CD14-positive monocyte (primary cell): ENCODE results near the gene GAN. TPM values are rescaled to one million over a fixed set of nuclear protein-coding genes. Genes with fewer than 3 reads are reported as not detected.

Experiments
- DNase-seq, 3 donors: peaks; one replicate each; pipeline ENCODE4 v3.0.0-alpha.2; 2011 to 2022
- H2AFZ ChIP-seq: 2 replicates; pipeline ENCODE4 v1.6.0; 2012; ENCODE audit warnings: mild to moderate bottlenecking, low read depth, low read length, inconsistent platforms; ENCODE audit not compliant: insufficient read depth, poor library complexity, severe bottlenecking
- H3K27ac ChIP-seq, 2 donors: 1 replicate in 1 of 2; 2 replicates in 1 of 2; pipeline ENCODE4 v1.5.1; 2012 to 2013; ENCODE audit warnings: low read length in 2 of 2, control low read depth in 1 of 2, inconsistent platforms in 1 of 2, low read depth in 1 of 2, mild to moderate bottlenecking in 1 of 2
- H3K27me3 ChIP-seq, 2 donors: one replicate each; pipeline versions ENCODE4 v1.6.0 to v1.6.1; 2011 to 2013; ENCODE audit warnings: low read length in 2 of 2; ENCODE audit not compliant: control insufficient read depth in 2 of 2, insufficient read depth in 2 of 2
- H3K36me3 ChIP-seq, 2 donors: replicated peaks in 1 of 2; 1 replicate in 1 of 2; 2 replicates in 1 of 2; pipeline versions ENCODE4 v1.5.1 to v1.6.1; 2012 to 2013; ENCODE audit warnings: low read length in 2 of 2, control low read depth in 1 of 2, inconsistent platforms in 1 of 2, mild to moderate bottlenecking in 1 of 2; ENCODE audit not compliant: insufficient read depth in 2 of 2, control insufficient read depth in 1 of 2
- H3K4me1 ChIP-seq, 2 donors: 1 replicate in 1 of 2; 2 replicates in 1 of 2; pipeline versions ENCODE4 v1.5.1 to v1.6.1; 2012 to 2013; ENCODE audit warnings: low read length in 2 of 2, control low read depth in 1 of 2, inconsistent platforms in 1 of 2, mild to moderate bottlenecking in 1 of 2, moderate library complexity in 1 of 2; ENCODE audit not compliant: insufficient read depth in 2 of 2, control insufficient read depth in 1 of 2
- H3K4me2 ChIP-seq: replicated peaks from 2 replicates; pipeline ENCODE3; 2012; ENCODE audit warnings: low read length, moderate library complexity, mild to moderate bottlenecking; ENCODE audit not compliant: poor library complexity, severe bottlenecking; ENCODE audit errors: extremely low read depth
- H3K4me3 ChIP-seq, 3 experiments: fragments of 200-600 bp in 1 of 3; sonication (generic) in 1 of 3; replicated peaks in 1 of 3; 1 replicate in 2 of 3; 2 replicates in 1 of 3; pipeline ENCODE4 v1.5.1; 2011 to 2013; ENCODE audit warnings: low read length in 3 of 3, mild to moderate bottlenecking in 3 of 3, control low read depth in 2 of 3, low read depth in 2 of 3, inconsistent platforms in 1 of 3, moderate library complexity in 1 of 3
- H3K79me2 ChIP-seq: 2 replicates; pipeline ENCODE4 v1.6.0; 2012; ENCODE audit warnings: mild to moderate bottlenecking, control low read depth, inconsistent platforms, low read length, moderate library complexity; ENCODE audit not compliant: insufficient read depth
- H3K9ac ChIP-seq: 2 replicates; pipeline ENCODE4 v1.6.0; 2017; ENCODE audit warnings: low read length, mild to moderate bottlenecking; ENCODE audit not compliant: insufficient read depth, poor library complexity, severe bottlenecking
- H3K9me3 ChIP-seq, 2 donors: replicated peaks in 1 of 2; 1 replicate in 1 of 2; 2 replicates in 1 of 2; pipeline versions ENCODE4 v1.5.1 to v1.6.1; 2012 to 2013; ENCODE audit warnings: low read length in 2 of 2, control low read depth in 1 of 2; ENCODE audit not compliant: control insufficient read depth in 1 of 2, insufficient read depth in 1 of 2
- H4K20me1 ChIP-seq: 2 replicates; pipeline ENCODE4 v1.6.0; 2012; ENCODE audit warnings: mild to moderate bottlenecking, low read length, control low read depth, moderate library complexity; ENCODE audit not compliant: insufficient read depth
- H3K27ac Mint-ChIP-seq, 7 donors: one replicate each; pipeline ENCODE4 v1.8.0; 2020; ENCODE audit warnings: mild to moderate bottlenecking in 7 of 7, mixed read lengths in 7 of 7, moderate library complexity in 6 of 7, inconsistent platforms in 2 of 7
- H3K27me3 Mint-ChIP-seq, 3 donors: one replicate each; pipeline ENCODE4 v1.8.0; 2021 to 2022; ENCODE audit warnings: low read depth in 3 of 3, mild to moderate bottlenecking in 3 of 3, mixed read lengths in 3 of 3, moderate library complexity in 3 of 3, inconsistent platforms in 1 of 3
- H3K36me3 Mint-ChIP-seq, 2 donors: one replicate each; pipeline ENCODE4 v1.8.0; 2020; ENCODE audit warnings: mixed read lengths in 2 of 2, inconsistent platforms in 1 of 2, mild to moderate bottlenecking in 1 of 2
- H3K4me1 Mint-ChIP-seq: one replicate; pipeline ENCODE4 v1.8.0; 2020; ENCODE audit warnings: mild to moderate bottlenecking, mixed read lengths
- H3K4me3 Mint-ChIP-seq, 2 donors: one replicate each; pipeline ENCODE4 v1.8.0; 2020; ENCODE audit warnings: mild to moderate bottlenecking in 2 of 2, mixed read lengths in 2 of 2, moderate library complexity in 1 of 2
- H3K9me3 Mint-ChIP-seq, 7 donors: one replicate each; pipeline ENCODE4 v1.8.0; 2020 to 2022; ENCODE audit warnings: mixed read lengths in 7 of 7, mild to moderate bottlenecking in 6 of 7, moderate library complexity in 6 of 7, inconsistent platforms in 2 of 7
- CTCF ChIP-seq: fragments of 200-600 bp; IDR thresholded peaks from one replicate; pipeline ENCODE4 v1.8.0; 2022; ENCODE audit warnings: antibody characterized with exemption, mild to moderate bottlenecking
- WGBS: methylation state at CpG from one replicate; pipeline ENCODE4 v1.1.5; 2013; ENCODE audit warnings: missing lambda C conversion rate; ENCODE audit not compliant: insufficient coverage; 5-methylcytosine and 5-hydroxymethylcytosine counted together
- intact Hi-C, 2 donors: fragments of 100-400 bp; cut with micrococcal nuclease; formaldehyde crosslinking; loops; one replicate each; pipeline versions ENCODE4 v1.15.0 to v1.15.1; 2023
- polyA plus RNA-seq, 3 donors: library from polyadenylated mRNA; depleted of rRNA in 1 of 3; unstranded in 2 of 3; stranded (reverse) in 1 of 3; fragments of 300-500 nt in 2 of 3; fragments of >200 nt in 1 of 3; fragmentation: Illumina TruSeq in 2 of 3; gene quantifications; 1 replicate in 2 of 3; 2 replicates in 1 of 3; pipeline ENCODE4 v1.2.3, GENCODE V29; 2012 to 2021

The GAN gene
- polyA plus RNA-seq, 3 donors = 0.89 to 1.2 (median 1.0) TPM

DNA sequence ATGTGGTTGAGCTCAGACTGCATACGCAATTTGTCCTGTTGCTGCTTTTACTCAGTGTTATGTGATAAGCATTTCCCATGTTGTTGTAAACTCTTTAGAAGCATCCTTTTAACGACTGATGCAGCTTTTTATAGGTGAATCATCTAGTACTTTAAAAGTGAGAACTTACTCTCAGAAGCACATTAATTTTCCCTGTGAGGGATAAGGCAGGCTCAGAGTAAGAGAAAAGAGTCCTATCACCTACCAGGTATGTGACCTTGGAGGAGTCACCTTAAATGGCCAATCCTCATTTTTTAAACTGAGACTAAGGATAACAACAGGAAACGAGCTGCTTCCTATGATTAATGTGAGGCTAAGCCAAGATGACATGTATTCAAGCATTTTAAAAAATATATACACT lies 34.4 kb upstream of the GAN start:
- H3K79me2 ChIP-seq = no peaks in the 10 kb centered on the region
- intact Hi-C loops = no loop called here
- H3K4me2 ChIP-seq = no peak overlapping the region
- Mint-ChIP-seq H3K9me3 (peaks cover 0 to 1% (median 0%) of the 10 kb centered on the region in 7 donors), H3K27ac (no peak overlapping the region), H3K4me1 (peaks cover 3% of the 10 kb centered on the region), H3K4me3 (no peak overlapping the region), H3K36me3 (no peaks in the 10 kb centered on the region), H3K27me3 (peaks cover 4 to 6% (median 5%) of the 10 kb centered on the region in 3 donors)
- H3K36me3 ChIP-seq = no peaks in the 10 kb centered on the region
- no peak overlapping the region for H2AFZ ChIP-seq
- no peak overlapping the region for H3K27ac ChIP-seq
- DNase-seq = no peak
- H3K4me1 ChIP-seq = no peaks in the 10 kb centered on the region
- no peak for TF ChIP-seq CTCF
- no CpG with 5 or more reads among the region's 3 CpGs for WGBS
- H3K27me3 ChIP-seq = no peaks in the 10 kb centered on the region
- no peaks in the 10 kb centered on the region for H3K9me3 ChIP-seq
- H3K4me3 ChIP-seq = no peak overlapping the region
- H4K20me1 ChIP-seq = no peaks in the 10 kb centered on the region
- no peak overlapping the region for H3K9ac ChIP-seq

GRCh38 chr16:81283044-81283443 lies 31.7 kb upstream of the GAN start:
- H3K4me3 ChIP-seq = no peak overlapping the region
- H3K27ac ChIP-seq = no peak overlapping the region
- H3K27ac Mint-ChIP-seq = no peak overlapping the region
- intact Hi-C loops = no loop called here
- no peak overlapping the region for H2AFZ ChIP-seq
- peaks cover 3% of the 10 kb centered on the region for H3K4me1 Mint-ChIP-seq
- no peak overlapping the region for H3K9ac ChIP-seq
- H3K4me1 ChIP-seq = no peaks in the 10 kb centered on the region
- no peaks in the 10 kb centered on the region for H3K9me3 ChIP-seq
- no peaks in the 10 kb centered on the region for H4K20me1 ChIP-seq
- WGBS = 88% methylated on average over 2 of the region's 3 CpGs
- peaks cover 0 to 1% (median 0%) of the 10 kb centered on the region in 7 donors for H3K9me3 Mint-ChIP-seq
- H3K27me3 Mint-ChIP-seq = peaks cover 5 to 7% (median 6%) of the 10 kb centered on the region in 3 donors
- no peaks in the 10 kb centered on the region for H3K27me3 ChIP-seq
- DNase-seq = no peak
- no peaks in the 10 kb centered on the region for H3K36me3 Mint-ChIP-seq
- TF ChIP-seq CTCF = no peak
- H3K4me3 Mint-ChIP-seq = no peak overlapping the region
- H3K79me2 ChIP-seq = no peaks in the 10 kb centered on the region
- H3K4me2 ChIP-seq = no peak overlapping the region
- no peaks in the 10 kb centered on the region for H3K36me3 ChIP-seq
